Endometrial microvascular endothelial cells (primary cell): ENCODE measurements around the gene N4BP3. TPM values are rescaled to one million over a fixed set of nuclear protein-coding genes. Genes with fewer than 3 reads are reported as not detected.

ENCODE experiments used
- in situ Hi-C: cut with HindIII; loops from 2 replicates; pipeline ENCODE4 v1.10.0; 2017; ENCODE audit warnings: low sequenced_read_pairs, low pct_unique_long_range_greater_than_20kb; ENCODE audit errors: inconsistent ontology term
- total RNA-seq: library from RNA; depleted of rRNA; stranded (reverse); fragments of >200 nt; gene quantifications from one replicate; pipeline ENCODE4 v1.2.3, GENCODE V29; 2015; ENCODE audit errors: inconsistent ontology term

Gene N4BP3
- total RNA-seq, 1 donor from 2014 or later, result 11.2 TPM

DNA sequence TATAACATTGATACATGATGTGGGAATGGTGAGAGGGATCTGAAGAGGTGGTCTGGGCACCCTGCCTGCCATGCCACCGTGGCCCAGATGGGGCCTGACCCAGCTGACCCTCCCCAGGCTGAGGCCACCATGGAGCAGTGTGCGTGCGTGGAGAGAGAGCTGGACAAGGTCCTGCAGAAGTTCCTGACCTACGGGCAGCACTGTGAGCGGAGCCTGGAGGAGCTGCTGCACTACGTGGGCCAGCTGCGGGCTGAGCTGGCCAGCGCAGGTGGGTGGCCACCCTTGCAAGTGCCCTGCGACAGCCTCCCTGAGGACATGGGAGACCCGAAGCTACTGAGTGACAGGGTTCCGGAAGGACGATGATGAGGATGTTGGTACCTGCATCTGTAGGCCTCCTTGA is 24.7 kb downstream of the N4BP3 start:
- in situ Hi-C loops, result no loop called here

DNA sequence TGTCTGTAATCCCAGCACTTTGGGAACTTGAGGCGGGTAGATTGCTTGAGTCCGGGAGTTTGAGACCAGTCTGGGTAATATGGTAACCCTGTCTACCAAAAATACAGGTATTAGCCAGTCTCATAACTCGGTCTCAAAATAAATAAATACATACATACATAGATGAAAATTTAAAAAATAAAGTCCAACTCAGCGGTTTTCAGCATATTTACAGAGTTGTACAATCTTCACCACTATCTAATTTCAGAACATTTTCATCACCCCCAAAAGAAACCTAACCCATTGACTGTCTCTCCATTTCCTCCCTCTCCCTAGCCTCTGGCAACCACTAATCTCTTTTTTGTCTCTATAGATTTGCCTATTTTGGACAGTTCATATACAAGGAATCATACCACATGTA is 28.2 kb downstream of the N4BP3 start:
- in situ Hi-C loops, result no loop called here

DNA sequence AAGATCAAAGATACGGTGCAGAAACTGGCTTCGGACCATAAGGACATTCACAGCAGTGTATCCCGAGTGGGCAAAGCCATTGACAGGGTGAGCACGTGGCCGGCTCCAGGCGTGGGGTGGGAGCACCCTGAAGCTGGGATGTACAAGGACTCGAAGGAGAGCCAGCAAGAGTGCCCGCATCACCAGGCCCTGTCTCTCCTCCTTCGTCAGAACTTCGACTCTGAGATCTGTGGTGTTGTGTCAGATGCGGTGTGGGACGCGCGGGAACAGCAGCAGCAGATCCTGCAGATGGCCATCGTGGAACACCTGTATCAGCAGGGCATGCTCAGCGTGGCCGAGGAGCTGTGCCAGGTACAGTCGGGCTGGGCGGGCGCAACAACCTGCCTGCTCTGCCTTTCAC is 29.3 kb downstream of the N4BP3 start:
- in situ Hi-C loops, result no loop called here

DNA sequence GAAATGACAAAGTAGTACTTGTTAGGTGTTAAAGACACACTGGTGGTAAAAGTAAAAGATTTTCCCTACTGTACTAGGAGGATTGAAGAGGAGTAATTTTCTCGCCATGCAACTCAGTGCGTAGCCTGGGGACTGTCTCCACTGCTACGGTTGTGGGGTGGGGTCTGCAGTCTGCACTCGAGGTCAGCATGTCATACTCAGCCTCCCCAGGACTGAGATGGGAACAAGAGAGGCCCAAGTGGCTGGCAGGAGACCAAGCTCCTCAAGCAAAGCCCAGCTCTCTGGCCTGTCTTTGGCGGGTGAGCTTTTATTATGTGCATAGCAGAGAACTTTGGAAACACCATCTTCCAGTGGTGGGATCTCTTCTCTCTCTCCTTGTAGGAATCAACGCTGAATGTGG is 29.9 kb downstream of the N4BP3 start:
- in situ Hi-C loops, result no loop called here

DNA sequence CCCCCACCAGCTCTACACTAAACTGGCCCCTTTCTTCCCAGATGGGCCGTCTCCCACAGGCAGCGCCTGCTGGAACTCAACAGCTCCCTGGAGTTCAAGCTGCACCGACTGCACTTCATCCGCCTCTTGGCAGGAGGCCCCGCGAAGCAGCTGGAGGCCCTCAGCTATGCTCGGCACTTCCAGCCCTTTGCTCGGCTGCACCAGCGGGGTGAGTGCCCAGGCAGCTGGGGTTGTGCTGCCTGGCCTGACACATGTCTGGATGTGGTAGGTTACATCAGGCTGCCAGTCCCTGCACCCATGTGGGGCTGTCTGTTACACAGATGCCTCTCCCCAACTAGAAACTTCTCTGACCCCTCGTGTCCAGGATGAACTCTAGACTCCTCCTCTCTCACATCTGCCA is 30.6 kb downstream of the N4BP3 start:
- in situ Hi-C loops, result no loop called here

DNA sequence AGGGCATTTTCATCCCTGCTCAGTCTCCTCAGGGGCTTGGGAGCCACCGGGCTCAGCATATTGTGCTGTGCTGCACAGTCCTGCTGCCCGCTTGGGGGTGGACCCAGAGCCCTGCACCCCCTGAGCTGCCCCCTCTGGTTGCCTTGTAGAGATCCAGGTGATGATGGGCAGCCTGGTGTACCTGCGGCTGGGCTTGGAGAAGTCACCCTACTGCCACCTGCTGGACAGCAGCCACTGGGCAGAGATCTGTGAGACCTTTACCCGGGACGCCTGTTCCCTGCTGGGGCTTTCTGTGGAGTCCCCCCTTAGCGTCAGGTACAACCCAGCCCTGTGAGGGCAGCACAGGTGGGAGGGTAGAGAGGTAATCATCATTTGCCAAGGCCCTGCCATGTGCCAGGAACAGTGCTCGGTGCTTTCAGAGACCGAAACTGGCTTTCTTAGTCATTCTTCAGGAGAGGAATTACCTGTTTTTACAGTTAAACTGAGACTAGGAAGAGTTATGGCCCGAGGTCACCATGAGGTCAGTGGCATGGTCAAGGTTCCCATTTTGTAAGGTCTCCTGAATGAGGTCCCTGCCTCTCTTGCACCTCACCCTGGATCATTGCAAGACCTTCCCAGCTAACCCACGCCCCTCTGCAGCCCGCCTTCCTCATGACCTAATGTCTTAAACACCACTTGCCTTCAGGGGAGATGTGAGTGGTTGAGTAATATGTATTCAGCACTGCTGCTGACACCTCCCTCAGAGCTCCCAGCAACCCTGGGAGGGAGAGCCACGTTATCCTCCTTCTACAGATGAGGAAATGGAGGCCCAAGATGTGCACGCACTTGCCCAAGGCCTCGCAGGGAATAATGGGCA is 32.9 kb downstream of the N4BP3 start:
- in situ Hi-C loops, result no loop called here

DNA sequence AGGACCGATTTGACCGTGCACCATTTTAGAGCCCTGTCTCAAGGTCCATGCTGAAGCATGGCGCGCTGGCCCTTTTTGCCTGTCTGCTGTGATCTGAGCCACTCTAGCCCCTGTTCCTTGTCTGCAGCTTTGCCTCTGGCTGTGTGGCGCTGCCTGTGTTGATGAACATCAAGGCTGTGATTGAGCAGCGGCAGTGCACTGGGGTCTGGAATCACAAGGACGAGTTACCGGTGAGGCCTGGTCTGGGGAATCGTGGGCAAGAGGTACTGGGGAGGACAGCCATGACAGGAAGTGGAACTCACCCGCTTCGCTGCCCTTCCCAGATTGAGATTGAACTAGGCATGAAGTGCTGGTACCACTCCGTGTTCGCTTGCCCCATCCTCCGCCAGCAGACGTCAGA is 34.1 kb downstream of the N4BP3 start:
- in situ Hi-C loops, result no loop called here

DNA sequence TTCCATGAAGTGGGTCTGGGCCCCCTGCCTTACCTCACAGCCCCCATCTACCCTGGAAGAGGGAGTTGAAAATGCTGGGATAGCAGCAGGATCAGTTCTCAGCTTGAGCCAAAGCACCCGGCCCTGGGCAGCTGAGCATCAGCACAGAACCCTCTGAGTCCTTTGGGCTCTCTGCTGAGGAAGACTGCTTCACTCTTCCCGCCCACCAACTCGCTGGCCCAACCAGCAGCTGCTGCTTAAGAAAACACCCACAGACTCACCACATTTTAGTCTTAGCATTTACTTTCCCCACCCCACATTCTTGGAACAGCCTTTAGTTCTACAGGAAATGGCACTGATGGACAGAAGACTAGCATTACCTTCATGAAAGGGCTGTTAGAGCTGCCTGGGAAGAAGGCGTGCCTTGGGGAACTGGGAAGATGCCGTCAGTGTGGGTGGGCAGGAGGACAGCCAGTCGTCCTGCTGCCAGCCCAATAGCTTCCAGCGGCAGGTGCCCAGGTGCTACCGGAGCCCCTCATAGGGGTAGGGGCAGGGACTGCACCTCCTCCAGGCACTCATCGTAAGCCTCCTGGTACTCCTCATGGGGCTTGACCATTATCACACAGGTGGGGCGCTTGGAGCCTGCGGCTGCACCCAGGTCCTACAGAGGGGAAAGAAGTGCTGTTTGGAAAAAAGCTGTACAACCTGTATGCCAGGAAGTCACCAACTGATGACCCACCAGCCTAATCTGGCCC is 36.0 kb downstream of the N4BP3 start:
- in situ Hi-C loops, result no loop called here

DNA sequence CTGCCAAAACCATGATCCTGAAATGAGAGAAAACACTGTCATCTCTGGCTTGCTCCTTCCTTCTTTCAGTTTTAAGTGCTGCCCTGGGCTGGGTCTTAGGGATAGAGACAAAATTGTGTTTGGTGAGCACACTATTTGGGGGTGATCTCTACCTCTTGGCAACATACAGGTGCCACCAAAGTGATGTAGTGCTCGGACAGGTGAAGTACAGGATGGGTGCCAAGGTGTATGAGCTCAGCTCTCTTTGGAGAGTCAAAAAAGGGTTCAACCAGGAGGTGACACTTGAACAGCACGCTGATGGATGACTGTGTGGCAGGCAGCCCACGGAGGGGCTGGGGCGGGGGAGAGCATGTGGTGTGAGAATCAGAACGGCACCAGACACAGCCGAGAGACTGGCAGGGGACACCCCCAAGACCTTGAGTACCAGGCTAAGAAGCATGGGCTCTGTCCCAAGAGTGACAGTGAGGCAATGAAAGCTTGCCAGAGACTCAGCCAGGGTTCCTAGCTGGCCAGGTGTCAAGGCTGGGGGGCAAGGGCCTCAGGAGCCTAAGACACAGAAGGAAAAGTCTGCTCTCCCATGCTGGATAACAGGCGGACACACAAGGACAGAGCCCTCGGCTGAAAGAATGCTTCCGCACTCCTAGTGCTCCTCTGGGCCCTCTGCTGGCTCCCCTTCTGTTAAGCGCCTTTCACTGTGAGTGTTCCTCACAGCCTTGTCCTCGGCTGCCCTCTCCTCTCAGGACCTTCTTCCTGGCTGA is 37.8 kb downstream of the N4BP3 start:
- in situ Hi-C loops, result no loop called here

DNA sequence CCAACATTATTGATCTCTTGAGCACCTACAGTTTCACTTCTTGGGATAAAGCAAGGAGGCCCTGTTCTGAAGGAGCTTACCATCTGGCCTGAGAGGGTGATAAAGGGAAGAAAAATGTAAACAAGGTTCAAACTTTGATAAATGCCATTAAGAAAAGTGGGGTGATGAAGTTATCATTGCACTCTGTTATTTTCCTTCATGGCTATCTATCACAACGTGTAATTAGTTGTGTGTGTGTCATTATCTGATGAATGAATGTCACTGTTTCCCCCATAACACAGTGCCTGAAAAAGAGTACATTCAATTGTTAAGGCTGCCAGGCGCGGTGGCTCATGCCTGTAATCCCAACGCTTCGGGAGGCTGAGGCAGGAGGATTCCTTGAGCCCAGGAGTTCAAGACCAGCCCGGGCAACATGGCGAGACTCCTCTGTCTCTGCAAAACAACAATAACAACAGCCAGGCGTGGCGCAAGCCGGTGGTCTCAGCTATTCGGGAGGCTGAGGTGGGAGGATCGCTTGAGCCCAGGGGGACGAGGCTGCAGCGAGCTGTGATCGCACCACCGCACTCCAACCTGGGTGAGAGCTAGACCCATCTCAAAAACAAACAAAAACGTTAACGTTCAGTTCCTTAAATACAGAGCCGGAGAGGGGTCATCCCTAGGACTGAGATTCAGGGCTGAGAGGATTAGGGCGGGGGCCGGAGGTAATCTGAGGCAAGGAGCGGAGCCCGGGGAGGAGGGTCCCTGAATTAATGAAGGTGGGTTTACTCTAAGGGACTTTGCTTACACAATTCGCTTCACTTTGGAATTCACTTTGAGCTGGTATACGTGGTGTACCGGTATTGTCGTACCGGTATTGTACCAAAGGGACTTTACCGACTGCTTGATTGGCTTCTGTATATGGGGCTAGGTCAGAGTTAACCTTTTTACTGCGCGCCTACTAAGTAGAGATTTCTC is 39.4 kb downstream of the N4BP3 start:
- in situ Hi-C loops, result no loop called here

DNA sequence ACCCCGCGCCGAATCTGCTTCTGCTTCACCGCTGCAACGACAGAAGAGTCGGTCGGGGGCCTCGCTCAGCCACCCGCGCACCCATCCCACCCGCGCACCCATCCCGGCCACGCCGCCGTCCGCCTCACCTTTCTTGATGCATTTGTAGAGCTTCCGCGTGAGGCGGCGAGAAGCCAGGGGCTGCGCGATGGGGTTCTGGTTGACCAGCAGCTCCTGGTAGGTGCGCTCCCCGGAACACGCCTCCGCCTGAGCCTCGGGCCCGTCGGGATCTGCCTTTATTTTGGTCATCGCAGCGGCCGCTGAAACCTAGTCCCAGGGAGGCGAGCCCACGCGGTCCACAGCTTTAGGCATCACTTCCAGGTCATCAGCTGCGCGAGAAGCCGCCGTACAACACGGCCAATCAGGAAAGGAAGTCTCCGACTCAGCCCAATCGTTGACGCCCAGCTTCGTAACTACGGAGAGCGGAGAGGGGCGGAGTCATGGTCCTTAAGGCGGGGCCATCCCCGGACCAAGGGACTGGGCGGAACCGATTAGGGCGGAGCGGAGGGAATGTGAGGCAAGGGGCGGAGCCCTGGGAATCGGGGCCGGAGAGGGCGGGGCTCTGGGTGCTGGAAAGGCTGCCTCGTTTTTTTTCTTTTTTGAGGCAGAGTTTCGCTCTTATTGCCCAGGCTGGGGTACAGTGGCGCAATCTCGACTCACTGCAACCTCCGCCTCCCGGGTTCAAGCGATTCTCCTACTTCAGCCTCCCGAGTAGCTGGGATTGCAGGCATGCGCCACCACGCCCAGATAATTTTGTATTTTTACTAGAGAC is 40.4 kb downstream of the N4BP3 start, which contains the start of gene NHP2:
NHP2 (minus strand) TSS at position 356 of the 811 bp plus-strand sequence; CDS start at position 288, 68 bp downstream.
- in situ Hi-C loops, result no loop called here

DNA sequence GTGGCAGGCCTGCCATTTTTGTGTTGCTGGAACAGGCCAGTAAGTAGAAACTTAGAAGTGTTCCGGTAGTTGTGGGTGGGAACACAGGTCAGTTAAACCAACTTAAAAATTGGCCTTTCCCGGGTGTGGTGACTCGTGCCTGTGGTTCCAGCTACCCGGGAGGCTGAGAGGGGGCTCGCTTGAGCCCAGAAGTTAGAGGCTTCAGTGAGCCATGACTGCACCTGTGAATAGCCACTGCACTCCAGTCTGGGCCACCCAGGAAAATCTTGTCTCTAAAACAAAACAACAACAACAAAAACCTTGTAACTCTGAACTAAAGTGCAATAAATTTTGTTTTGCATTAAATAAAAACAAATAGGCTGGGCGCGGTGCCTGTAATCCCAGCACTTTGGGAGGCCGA is 41.7 kb downstream of the N4BP3 start:
- in situ Hi-C loops, result no loop called here

DNA sequence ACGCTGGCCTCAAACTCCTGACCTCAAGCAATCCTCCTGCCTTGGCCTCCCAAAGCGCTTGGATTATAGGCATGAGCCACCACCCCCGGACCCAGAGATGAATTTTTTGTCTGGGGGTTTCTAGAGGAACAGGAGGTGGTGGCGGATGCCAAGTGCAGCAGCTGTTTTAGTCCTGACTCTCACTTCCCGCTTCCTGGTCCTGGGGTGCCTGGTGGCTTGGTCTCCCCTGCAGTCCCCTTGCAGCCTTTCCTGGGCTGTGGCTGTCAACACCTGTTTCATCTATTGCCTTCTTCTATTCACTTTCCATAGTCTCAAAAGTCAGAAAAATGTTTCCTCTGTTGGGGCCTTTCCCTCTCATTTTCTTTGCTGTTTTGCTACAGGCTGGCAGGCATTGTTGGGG is 46.8 kb downstream of the N4BP3 start:
- in situ Hi-C loops, result no loop called here

DNA sequence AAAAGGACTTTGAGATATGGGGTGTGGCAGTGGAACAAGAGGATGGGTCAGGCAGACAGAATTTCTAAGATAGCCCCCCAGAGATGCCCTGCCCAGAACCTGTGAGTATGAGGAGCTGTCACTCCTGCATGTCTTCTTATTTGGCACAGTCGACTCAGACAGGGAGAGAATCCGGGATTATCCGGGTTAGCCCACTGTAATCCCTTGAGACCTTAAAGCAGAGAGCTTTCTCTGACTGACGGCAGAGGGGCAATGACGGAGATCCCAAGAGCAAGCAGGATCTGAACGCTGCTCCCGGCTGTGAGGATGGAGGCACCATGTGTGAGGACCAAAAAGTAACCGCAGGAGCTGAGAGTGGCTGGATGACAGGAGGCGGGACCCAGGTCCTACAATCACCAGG is 49.1 kb downstream of the N4BP3 start:
- in situ Hi-C loops, result no loop called here

DNA sequence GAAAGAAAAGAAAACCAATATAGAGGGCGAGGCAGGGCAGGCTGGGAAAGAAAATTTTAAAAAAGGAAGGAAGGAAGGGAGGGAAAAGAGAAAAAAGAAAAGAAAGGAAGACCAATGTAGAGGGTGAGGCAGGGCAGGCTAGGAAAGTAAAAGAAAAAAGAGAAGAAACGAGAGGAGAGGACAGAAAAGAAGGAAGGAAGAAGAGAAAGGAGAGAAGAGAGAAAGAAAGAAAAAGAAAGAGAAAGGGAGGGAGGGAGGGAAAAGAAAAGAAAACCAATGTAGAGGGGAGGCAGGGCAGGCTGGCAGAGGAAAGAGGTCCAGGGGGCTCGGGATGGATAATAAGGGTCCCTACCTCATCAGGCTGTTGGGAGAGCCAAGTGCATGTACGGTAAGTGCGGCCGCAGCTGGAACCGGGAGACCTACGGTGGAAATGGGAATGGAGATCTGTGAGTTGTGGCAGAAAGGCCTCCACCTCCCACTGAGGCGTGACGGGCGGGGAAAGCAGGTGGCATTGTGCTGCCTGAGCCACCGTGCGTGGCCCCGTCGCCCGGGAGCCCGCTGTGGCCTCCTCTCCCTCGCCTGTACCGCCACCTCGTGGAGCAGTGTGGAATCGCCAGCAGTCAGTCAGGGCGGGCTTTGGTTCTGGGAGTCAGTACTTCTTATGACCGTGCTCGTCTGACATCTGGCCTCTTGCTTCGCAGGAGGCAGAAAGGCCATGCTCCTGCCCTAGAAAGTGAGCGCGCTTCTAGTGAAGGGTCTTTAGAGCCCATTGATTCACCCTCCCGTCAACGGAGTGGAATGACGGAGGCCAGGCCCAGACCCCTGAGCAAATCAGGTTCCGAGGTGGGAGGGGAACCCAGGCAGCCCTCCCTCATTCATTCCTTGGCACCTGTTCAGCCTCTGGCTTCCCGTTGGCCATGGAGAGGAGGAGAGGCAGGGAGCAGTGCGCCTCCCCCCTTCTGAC is 50.7 kb downstream of the N4BP3 start:
- in situ Hi-C loops, result no loop called here

DNA sequence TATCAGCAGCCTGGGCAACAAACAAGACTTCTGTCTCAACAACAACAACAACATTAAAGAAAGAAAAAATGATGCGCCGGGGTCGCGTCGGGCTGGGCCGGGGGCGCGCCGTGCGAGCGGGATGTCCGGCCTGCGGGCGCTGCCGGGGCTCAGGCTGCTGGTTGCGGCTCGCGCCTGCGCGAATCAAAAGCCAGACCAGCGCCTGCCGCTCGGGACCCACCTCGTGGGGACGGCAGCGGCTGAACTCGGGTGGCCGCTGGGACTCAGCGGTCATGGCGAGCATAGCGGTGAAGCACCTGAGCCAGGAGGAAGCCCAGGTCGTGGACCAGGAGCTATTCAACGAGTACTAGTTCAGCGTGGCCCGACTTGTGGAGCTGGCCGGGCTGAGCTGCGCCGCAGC is 52.2 kb downstream of the N4BP3 start:
- in situ Hi-C loops, result no loop called here

DNA sequence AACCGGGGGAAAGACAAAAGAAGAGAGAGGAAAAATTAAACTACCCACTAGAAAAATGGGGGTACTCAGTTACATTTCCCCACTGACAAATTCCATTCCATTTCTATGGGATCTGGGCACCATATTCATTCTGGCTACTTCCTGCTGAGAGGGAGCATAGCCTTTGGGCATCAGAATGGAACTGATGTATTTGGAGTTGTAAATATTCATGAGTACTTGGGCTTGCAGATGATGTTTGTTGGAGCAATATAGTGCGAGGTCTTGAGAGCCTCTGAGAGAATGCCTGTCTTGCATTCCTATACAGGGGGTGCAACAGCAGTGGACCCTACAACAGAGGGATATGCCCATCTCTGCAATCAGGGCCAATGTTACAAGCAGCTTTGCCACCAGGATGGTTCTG is 57.1 kb downstream of the N4BP3 start:
- in situ Hi-C loops, result no loop called here
